ENCODE measurements around the gene CHIA.

DNA sequence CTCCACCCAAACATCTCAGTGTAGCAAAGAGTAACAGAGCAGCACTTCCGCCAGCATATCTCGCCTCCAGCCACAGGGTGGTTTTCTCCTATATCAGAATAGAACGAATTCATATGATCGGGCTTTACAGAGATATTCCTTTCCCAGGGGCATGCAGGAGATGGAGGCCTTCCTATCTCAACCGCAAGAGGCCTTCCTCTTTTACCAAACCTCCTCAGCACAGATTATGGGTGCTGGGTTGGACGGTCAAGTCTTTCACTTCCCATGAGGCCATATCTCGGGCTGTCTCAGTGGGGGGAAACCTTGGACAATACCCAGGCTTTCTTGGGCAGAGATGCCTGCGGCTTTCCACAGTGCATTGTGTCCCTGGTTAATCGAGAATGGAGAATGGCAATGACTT is 71.1 kb downstream of the CHIA start:
- TF ChIP-seq TAF1 (IDR thresholded peaks at IDR 0.05; ENCODE audit: borderline replicate concordance, insufficient read depth, low read length) (no peak), SIN3A (IDR thresholded peaks at IDR 0.05; ENCODE audit: borderline replicate concordance, insufficient read depth, low read length) (no peak)

Measured in PFSK-1 (cell line).